ENCODE measurements around the gene GPR108. TPM values are rescaled to one million over a fixed set of nuclear protein-coding genes. Genes with fewer than 3 reads are reported as not detected.
"Not testable (repeated sequence)": the region's sequence is repeated elsewhere in the genome, so short reads cannot be mapped to it uniquely, and the experiment has no call there.

Gene GPR108
- total RNA-seq, 4 donors from 2014 or later: 45.7 to 72.8 (median 52.0) TPM

- DNase-seq: no peak
- WGBS, 2 donors: 84 to 85% methylated on average over 13 to 16 of the region's 16 CpGs
- Histone ChIP-seq H3K27ac (peak overlapping the region in 3 of 4 donors; percentile 52 to 85 (median 77)), H3K4me3 (no peak overlapping the region), H3K36me3 (peaks cover 27 to 97% (median 54%) of the 10 kb centered on the region in 3 donors), H3K27me3 (no peaks in the 10 kb centered on the region), H3K9me3 (no peaks in the 10 kb centered on the region), H3K4me1 (peaks cover 7 to 43% (median 11%) of the 10 kb centered on the region in 3 donors)
- intact Hi-C loops (cut with DNase I): loop anchor here (10.0 kb wide), 1 partner anchor 114 kb away; no protein-coding TSS in a partner anchor
- TF ChIP-seq CTCF (IDR thresholded peaks at IDR 0.05): no peak
- TF ChIP-seq POLR2A (IDR thresholded peaks at IDR 0.05): no peak
These were observed 13.8 kb upstream of the GPR108 start for GRCh38 chr19:6751189-6751588.

GRCh38 chr19:6750062-6750461 is 12.7 kb upstream of the GPR108 start:
- TF ChIP-seq CTCF (IDR thresholded peaks at IDR 0.05) (no peak), POLR2A (IDR thresholded peaks at IDR 0.05) (no peak)
- 60 to 65% methylated on average over 2 to 4 of the region's 20 CpGs for WGBS, 2 donors
- no peak for DNase-seq
- Histone ChIP-seq H3K36me3 (peaks cover 30 to 100% (median 61%) of the 10 kb centered on the region in 3 donors), H3K9me3 (no peaks in the 10 kb centered on the region), H3K27ac (peak overlapping the region; percentile 52 to 85 (median 72)), H3K27me3 (no peaks in the 10 kb centered on the region), H3K4me1 (peaks cover 14 to 55% (median 16%) of the 10 kb centered on the region in 3 donors), H3K4me3 (no peak overlapping the region)
- intact Hi-C loops (cut with DNase I): loop anchor here (10.0 kb wide), 1 partner anchor 115 kb away; no protein-coding TSS in a partner anchor

- H3K27me3 ChIP-seq; intact Hi-C loops (cut with DNase I); DNase-seq; H3K4me3 ChIP-seq; H3K9me3 ChIP-seq: not testable (repeated sequence)
- Histone ChIP-seq H3K27ac (peak overlapping the region in 1 of 4 donors; percentile 22), H3K4me1 (peaks cover 26 to 63% (median 28%) of the 10 kb centered on the region in 3 donors), H3K36me3 (peaks cover 30 to 100% (median 65%) of the 10 kb centered on the region in 3 donors)
- WGBS, 2 donors: 88 to 89% methylated on average over 5 to 10 of the region's 10 CpGs
These were observed 11.2 kb upstream of the GPR108 start for GRCh38 chr19:6748543-6748942.

GRCh38 chr19:6745965-6746364 is 8.6 kb upstream of the GPR108 start:
- H3K4me3 ChIP-seq: peak overlapping the region in 1 of 4 donors; percentile 92

GRCh38 chr19:6744381-6745301 is 7.3 kb upstream of the GPR108 start:
- Histone ChIP-seq H3K27ac (peak overlapping the region; percentile 77 to 98 (median 89)), H3K4me1 (peaks cover 26 to 62% (median 42%) of the 10 kb centered on the region in 3 donors), H3K9me3 (no peaks in the 10 kb centered on the region), H3K27me3 (no peaks in the 10 kb centered on the region), H3K4me3 (peak overlapping the region; percentile 11 to 92 (median 30)), H3K36me3 (peaks cover 18 to 82% (median 51%) of the 10 kb centered on the region in 3 donors)
- intact Hi-C loops (cut with DNase I): no loop called here
- DNase-seq: no peak
- TF ChIP-seq CTCF (IDR thresholded peaks at IDR 0.05): peak in 1 of 6 experiments; percentile 18
- no peak for TF ChIP-seq POLR2A (IDR thresholded peaks at IDR 0.05)
- WGBS, 2 donors: 27 to 40% methylated on average over 11 to 12 of the region's 41 CpGs

More at GRCh38 chr19:6745965-6746364, 8.6 kb upstream of the GPR108 start:
- no peaks in the 10 kb centered on the region for H3K9me3 ChIP-seq
- intact Hi-C loops (cut with DNase I): no loop called here
- WGBS, 2 donors: 67 to 100% methylated on average over 2 to 3 of the region's 24 CpGs
- TF ChIP-seq POLR2A (IDR thresholded peaks at IDR 0.05): no peak
- no peak for TF ChIP-seq CTCF (IDR thresholded peaks at IDR 0.05)
- H3K27ac ChIP-seq: peak overlapping the region; percentile 28 to 98 (median 82)
- H3K4me1 ChIP-seq: peaks cover 25 to 72% (median 42%) of the 10 kb centered on the region in 3 donors
- DNase-seq: no peak
- H3K36me3 ChIP-seq: peaks cover 24 to 95% (median 63%) of the 10 kb centered on the region in 3 donors
- no peaks in the 10 kb centered on the region for H3K27me3 ChIP-seq

All from esophagus squamous epithelium (tissue), 5 donors.